Measurements from ENCODE around the gene ING1.

The ING1 gene

DNA sequence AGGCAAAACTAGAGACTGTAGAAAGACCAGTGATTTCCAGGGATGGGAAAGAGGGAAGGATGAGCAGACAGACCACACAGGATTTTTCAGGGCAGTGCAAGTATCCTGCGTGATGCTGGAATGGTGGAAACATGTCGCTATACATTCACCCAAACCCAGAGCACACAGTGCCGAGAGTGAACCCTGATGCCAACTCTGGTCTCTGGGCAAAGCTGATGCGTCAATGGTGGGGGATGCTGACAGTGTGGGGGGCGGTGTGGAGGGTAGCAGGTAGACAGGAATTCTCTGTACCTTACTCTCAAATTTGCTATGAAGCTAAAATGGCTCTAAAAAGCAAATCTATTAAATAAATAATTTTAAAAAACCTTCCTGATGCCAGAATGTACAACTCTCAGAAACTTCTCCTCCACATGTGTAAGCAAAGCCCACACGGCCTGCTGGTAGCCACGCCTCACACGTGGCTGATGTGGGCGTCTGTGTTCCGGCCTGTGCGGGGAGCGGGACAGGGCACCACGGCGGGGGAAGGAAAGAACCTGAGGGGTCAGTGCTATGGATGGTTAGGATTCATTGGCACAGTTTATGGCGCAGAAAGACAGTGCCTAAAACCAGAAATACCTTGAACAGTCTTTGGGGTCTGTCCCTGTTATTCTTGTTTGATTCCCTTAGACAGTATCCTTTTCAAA is 31.5 kb upstream of the ING1 start:
- no peak for TF ChIP-seq EZH2phosphoT487 (IDR thresholded peaks at IDR 0.05; ENCODE audit: low read depth)
- TF ChIP-seq, protein P1, sequence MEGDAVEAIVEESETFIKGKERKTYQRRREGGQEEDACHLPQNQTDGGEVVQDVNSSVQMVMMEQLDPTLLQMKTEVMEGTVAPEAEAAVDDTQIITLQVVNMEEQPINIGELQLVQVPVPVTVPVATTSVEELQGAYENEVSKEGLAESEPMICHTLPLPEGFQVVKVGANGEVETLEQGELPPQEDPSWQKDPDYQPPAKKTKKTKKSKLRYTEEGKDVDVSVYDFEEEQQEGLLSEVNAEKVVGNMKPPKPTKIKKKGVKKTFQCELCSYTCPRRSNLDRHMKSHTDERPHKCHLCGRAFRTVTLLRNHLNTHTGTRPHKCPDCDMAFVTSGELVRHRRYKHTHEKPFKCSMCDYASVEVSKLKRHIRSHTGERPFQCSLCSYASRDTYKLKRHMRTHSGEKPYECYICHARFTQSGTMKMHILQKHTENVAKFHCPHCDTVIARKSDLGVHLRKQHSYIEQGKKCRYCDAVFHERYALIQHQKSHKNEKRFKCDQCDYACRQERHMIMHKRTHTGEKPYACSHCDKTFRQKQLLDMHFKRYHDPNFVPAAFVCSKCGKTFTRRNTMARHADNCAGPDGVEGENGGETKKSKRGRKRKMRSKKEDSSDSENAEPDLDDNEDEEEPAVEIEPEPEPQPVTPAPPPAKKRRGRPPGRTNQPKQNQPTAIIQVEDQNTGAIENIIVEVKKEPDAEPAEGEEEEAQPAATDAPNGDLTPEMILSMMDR (IDR thresholded peaks at IDR 0.05; ENCODE audit: low read depth, low read length): no peak
- H3K4me3 ChIP-seq (ENCODE audit: low read length): no peak overlapping the region
- H3K4me1 ChIP-seq (ENCODE audit: low read length): peaks cover 10% of the 10 kb centered on the region
- H3K36me3 ChIP-seq (replicated peaks; ENCODE audit: low read depth, low read length): peaks cover 36% of the 10 kb centered on the region
- H3K27ac ChIP-seq (ENCODE audit: low read length): no peak overlapping the region
- no peaks in the 10 kb centered on the region for H3K9me3 ChIP-seq (ENCODE audit: insufficient read depth, low read length)
- no peak overlapping the region for H3K9ac ChIP-seq (ENCODE audit: low read length)
- H3K4me2 ChIP-seq (ENCODE audit: low read length): no peak overlapping the region
- 0 out of 2 replicates have a peak, but pooled peaks cover 7% of the 10 kb centered on the region for H4K20me1 ChIP-seq (ENCODE audit: insufficient read depth, low read length)
- H3K27me3 ChIP-seq (ENCODE audit: low read depth, low read length): no peaks in the 10 kb centered on the region
- H3K79me2 ChIP-seq (ENCODE audit: low read length): peaks cover 4% of the 10 kb centered on the region; the same call in 1 of the 2 replicates
- no peak overlapping the region for H2AFZ ChIP-seq (ENCODE audit: low read depth, low read length)

GRCh38 chr13:110682746-110683145 is 30.8 kb upstream of the ING1 start:
- Histone ChIP-seq H3K36me3 (replicated peaks; ENCODE audit: low read depth, low read length) (peaks cover 39% of the 10 kb centered on the region), H3K27ac (ENCODE audit: low read length) (no peak overlapping the region), H3K4me3 (ENCODE audit: low read length) (no peak overlapping the region), H2AFZ (ENCODE audit: low read depth, low read length) (no peak overlapping the region), H4K20me1 (ENCODE audit: insufficient read depth, low read length) (0 out of 2 replicates have a peak, but pooled peaks cover 6% of the 10 kb centered on the region), H3K79me2 (ENCODE audit: low read length) (peaks cover 2% of the 10 kb centered on the region; the same call in 1 of the 2 replicates), H3K4me1 (ENCODE audit: low read length) (peaks cover 3% of the 10 kb centered on the region; the same call in 1 of the 2 replicates), H3K4me2 (ENCODE audit: low read length) (no peak overlapping the region), H3K27me3 (ENCODE audit: low read depth, low read length) (no peaks in the 10 kb centered on the region), H3K9ac (ENCODE audit: low read length) (no peak overlapping the region), H3K9me3 (ENCODE audit: insufficient read depth, low read length) (no peaks in the 10 kb centered on the region)
- TF ChIP-seq, protein P1 (IDR thresholded peaks at IDR 0.05; ENCODE audit: low read depth, low read length): no peak
- no peak for TF ChIP-seq EZH2phosphoT487 (IDR thresholded peaks at IDR 0.05; ENCODE audit: low read depth)

DNA sequence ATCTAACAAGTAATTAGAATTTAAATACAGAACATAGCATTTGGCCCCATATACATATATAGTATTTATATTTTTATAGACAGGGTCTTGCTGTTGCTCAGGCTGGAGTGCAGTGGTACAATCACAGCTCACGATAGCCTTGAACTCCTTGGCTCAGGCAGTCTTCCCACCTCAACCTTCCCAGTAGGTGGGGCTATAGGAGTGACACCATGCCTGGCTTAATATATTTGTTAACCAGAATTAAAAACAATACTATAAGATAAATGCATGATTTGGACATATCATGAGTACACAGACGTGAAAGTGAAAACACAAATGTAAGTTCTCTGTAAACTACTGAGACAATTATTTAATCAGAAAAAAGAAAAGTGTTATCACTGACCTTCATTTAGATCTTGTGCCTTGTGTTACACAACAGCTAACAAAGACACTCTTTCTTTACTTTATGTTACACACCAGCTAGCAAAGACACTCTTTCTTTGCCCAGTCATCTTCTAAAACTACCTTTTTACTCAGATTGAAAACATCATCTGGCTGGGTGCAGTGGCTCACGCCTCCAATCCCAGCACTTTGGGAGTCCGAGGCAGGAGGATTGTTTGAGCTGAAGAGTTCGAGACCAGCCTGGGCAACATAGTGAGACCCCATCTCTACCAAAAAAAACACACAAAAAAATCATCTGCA is 30.2 kb upstream of the ING1 start:
- TF ChIP-seq, protein P1 (IDR thresholded peaks at IDR 0.05; ENCODE audit: low read depth, low read length): peak; percentile 38
- no peak for TF ChIP-seq EZH2phosphoT487 (IDR thresholded peaks at IDR 0.05; ENCODE audit: low read depth)
- Histone ChIP-seq H3K27ac (ENCODE audit: low read length) (no peak overlapping the region), H3K4me2 (ENCODE audit: low read length) (no peak overlapping the region), H3K4me1 (ENCODE audit: low read length) (no peaks in the 10 kb centered on the region), H3K9ac (ENCODE audit: low read length) (no peak overlapping the region), H3K4me3 (ENCODE audit: low read length) (no peak overlapping the region), H3K27me3 (ENCODE audit: low read depth, low read length) (no peaks in the 10 kb centered on the region), H2AFZ (ENCODE audit: low read depth, low read length) (no peak overlapping the region), H3K79me2 (ENCODE audit: low read length) (no peaks in the 10 kb centered on the region), H4K20me1 (ENCODE audit: insufficient read depth, low read length) (no peaks in the 10 kb centered on the region), H3K9me3 (ENCODE audit: insufficient read depth, low read length) (no peaks in the 10 kb centered on the region), H3K36me3 (replicated peaks; ENCODE audit: low read depth, low read length) (peaks cover 37% of the 10 kb centered on the region)

DNA sequence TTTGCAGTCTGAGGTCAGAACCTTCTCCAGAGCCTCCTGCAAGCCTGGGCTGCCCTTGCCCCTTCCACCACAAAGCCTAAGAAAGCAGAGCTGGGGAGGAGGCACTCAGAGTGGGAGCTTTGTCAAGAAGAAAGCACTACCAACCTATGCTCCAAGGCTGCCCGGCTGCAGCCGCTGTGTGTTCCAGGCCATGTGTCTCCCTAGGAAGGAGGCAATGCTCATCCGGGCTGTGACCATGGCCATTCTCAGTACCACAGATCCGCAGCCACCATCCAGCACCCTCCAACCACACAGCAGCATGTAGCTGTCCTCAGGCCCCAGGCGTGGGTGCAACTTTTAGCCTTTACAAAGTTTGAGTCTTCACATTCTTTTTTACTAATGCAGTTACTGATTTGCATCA is 29.6 kb upstream of the ING1 start:
- no peak overlapping the region for H3K27ac ChIP-seq (ENCODE audit: low read length)
- H3K9me3 ChIP-seq (ENCODE audit: insufficient read depth, low read length): no peaks in the 10 kb centered on the region
- no peaks in the 10 kb centered on the region for H3K79me2 ChIP-seq (ENCODE audit: low read length)
- no peaks in the 10 kb centered on the region for H4K20me1 ChIP-seq (ENCODE audit: insufficient read depth, low read length)
- H3K9ac ChIP-seq (ENCODE audit: low read length): no peak overlapping the region
- H3K4me2 ChIP-seq (ENCODE audit: low read length): no peak overlapping the region
- no peak overlapping the region for H2AFZ ChIP-seq (ENCODE audit: low read depth, low read length)
- H3K4me3 ChIP-seq (ENCODE audit: low read length): no peak overlapping the region
- TF ChIP-seq EZH2phosphoT487 (IDR thresholded peaks at IDR 0.05; ENCODE audit: low read depth): no peak
- TF ChIP-seq, protein P1 (IDR thresholded peaks at IDR 0.05; ENCODE audit: low read depth, low read length): no peak
- peaks cover 32% of the 10 kb centered on the region for H3K36me3 ChIP-seq (replicated peaks; ENCODE audit: low read depth, low read length)
- H3K4me1 ChIP-seq (ENCODE audit: low read length): no peaks in the 10 kb centered on the region
- no peaks in the 10 kb centered on the region for H3K27me3 ChIP-seq (ENCODE audit: low read depth, low read length)

All from OCI-LY3 (cell line).